CD4-positive, alpha-beta T cell (primary cell): ENCODE measurements around the gene HNRNPH3. TPM values are rescaled to one million over a fixed set of nuclear protein-coding genes. Genes with fewer than 3 reads are reported as not detected.

Experiments
- ATAC-seq: fragments of 200-7000 bp; cut with Tn5 transposase; one replicate; pipeline ENCODE4 v1.10.0; 2022; ENCODE audit warnings: mild to moderate bottlenecking; ENCODE audit not compliant: poor library complexity
- CTCF ChIA-PET: fragments of 350-600 bp; sonication (Branson Sonifier 250); formaldehyde crosslinking; loops from one replicate; lab custom pipeline; 2021; ENCODE audit warnings: antibody characterized with exemption, inconsistent platforms; lab: Charles Lee
- POLR2A ChIA-PET: fragments of 350-600 bp; sonication (Branson Sonifier 250); formaldehyde crosslinking; loops from one replicate; lab custom pipeline; 2021; ENCODE audit warnings: antibody characterized with exemption, inconsistent platforms; lab: Charles Lee
- DNase-seq, 14 experiments: peaks; one replicate each; pipeline ENCODE4 v3.0.0-alpha.2; 2013 to 2020; ENCODE audit warnings: mixed read lengths in 2 of 14
- H3K27ac ChIP-seq, 2 donors: one replicate each; pipeline versions ENCODE4 v1.5.1 to v1.7.0; 2013; ENCODE audit warnings: low read length in 2 of 2, low read depth in 1 of 2, mild to moderate bottlenecking in 1 of 2
- H3K27me3 ChIP-seq, 2 experiments: 1 replicate in 1 of 2; 2 replicates in 1 of 2; pipeline versions ENCODE4 v1.6.1 to v1.7.0; 2013; ENCODE audit warnings: low read length in 2 of 2, control low read depth in 1 of 2, mild to moderate bottlenecking in 1 of 2, moderate library complexity in 1 of 2; ENCODE audit not compliant: insufficient read depth in 2 of 2, control insufficient read depth in 1 of 2
- H3K36me3 ChIP-seq: one replicate; pipeline ENCODE4 v1.6.1; 2013; ENCODE audit warnings: low read length, control low read depth; ENCODE audit not compliant: insufficient read depth
- H3K4me1 ChIP-seq: one replicate; pipeline ENCODE4 v1.6.1; 2013; ENCODE audit warnings: low read length, control low read depth; ENCODE audit not compliant: insufficient read depth
- H3K4me3 ChIP-seq: one replicate; pipeline ENCODE4 v1.5.1; 2013; ENCODE audit warnings: mild to moderate bottlenecking, low read length, moderate library complexity
- H3K9me3 ChIP-seq, 2 experiments: 1 replicate in 1 of 2; 2 replicates in 1 of 2; pipeline versions ENCODE4 v1.6.1 to v1.7.0; 2013; ENCODE audit warnings: low read length in 2 of 2, mild to moderate bottlenecking in 2 of 2, control low read depth in 1 of 2, moderate library complexity in 1 of 2; ENCODE audit not compliant: control insufficient read depth in 1 of 2, insufficient read depth in 1 of 2
- H3K27ac Mint-ChIP-seq: one replicate; pipeline ENCODE4 v1.8.0; 2020; ENCODE audit warnings: mixed read lengths
- H3K27me3 Mint-ChIP-seq: one replicate; pipeline ENCODE4 v1.8.0; 2021; ENCODE audit warnings: mixed read lengths
- H3K36me3 Mint-ChIP-seq: one replicate; pipeline ENCODE4 v1.8.0; 2021; ENCODE audit warnings: low read depth, mixed read lengths
- H3K4me1 Mint-ChIP-seq: one replicate; pipeline ENCODE4 v1.8.0; 2021; ENCODE audit warnings: low read depth, mixed read lengths
- H3K4me3 Mint-ChIP-seq: one replicate; pipeline ENCODE4 v1.8.0; 2020; ENCODE audit warnings: mild to moderate bottlenecking, mixed read lengths
- H3K9me3 Mint-ChIP-seq: one replicate; pipeline ENCODE4 v1.8.0; 2020; ENCODE audit warnings: mixed read lengths
- intact Hi-C, 2 experiments: fragments of 100-400 bp; cut with DNase I in 1 of 2; cut with micrococcal nuclease in 1 of 2; formaldehyde crosslinking; loops; one replicate each; pipeline versions ENCODE4 v1.15.1 to v1.9.0; 2023 to 2025; cut with DNase I, micrococcal nuclease
- total RNA-seq, 174 experiments: library from RNA in 2 of 174; stranded (reverse) in 2 of 174; gene quantifications; one replicate each; pipeline ENCODE4 v1.2.3 and lab custom pipeline; 2021 to 2026
- TF ChIP-seq, protein P1 (sequence below): fragments of 200-600 bp; IDR thresholded peaks from one replicate; pipeline ENCODE4 v1.8.0; 2022; ENCODE audit warnings: antibody characterized with exemption, mild to moderate bottlenecking

HNRNPH3 gene
- total RNA-seq, 2 experiments from 2014 or later = 227 to 228 TPM

GRCh38 chr10:68333058-68333395, 1.2 kb downstream of the HNRNPH3 start:
- Histone ChIP-seq H3K27me3 (no peaks in the 10 kb centered on the region), H3K4me3 (peak overlapping the region; percentile 95), H3K36me3 (peaks cover 4% of the 10 kb centered on the region), H3K27ac (peak overlapping the region; percentile 94 to 97), H3K9me3 (no peaks in the 10 kb centered on the region), H3K4me1 (peaks cover 21% of the 10 kb centered on the region)
- ATAC-seq (no peak), DNase-seq (peak in 1 of 14 experiments; percentile 30)
- TF ChIP-seq, protein P1, sequence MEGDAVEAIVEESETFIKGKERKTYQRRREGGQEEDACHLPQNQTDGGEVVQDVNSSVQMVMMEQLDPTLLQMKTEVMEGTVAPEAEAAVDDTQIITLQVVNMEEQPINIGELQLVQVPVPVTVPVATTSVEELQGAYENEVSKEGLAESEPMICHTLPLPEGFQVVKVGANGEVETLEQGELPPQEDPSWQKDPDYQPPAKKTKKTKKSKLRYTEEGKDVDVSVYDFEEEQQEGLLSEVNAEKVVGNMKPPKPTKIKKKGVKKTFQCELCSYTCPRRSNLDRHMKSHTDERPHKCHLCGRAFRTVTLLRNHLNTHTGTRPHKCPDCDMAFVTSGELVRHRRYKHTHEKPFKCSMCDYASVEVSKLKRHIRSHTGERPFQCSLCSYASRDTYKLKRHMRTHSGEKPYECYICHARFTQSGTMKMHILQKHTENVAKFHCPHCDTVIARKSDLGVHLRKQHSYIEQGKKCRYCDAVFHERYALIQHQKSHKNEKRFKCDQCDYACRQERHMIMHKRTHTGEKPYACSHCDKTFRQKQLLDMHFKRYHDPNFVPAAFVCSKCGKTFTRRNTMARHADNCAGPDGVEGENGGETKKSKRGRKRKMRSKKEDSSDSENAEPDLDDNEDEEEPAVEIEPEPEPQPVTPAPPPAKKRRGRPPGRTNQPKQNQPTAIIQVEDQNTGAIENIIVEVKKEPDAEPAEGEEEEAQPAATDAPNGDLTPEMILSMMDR = no peak
- H3K27ac Mint-ChIP-seq = peak overlapping the region; percentile 98
- no peaks in the 10 kb centered on the region for H3K27me3 Mint-ChIP-seq
- peak overlapping the region; percentile 100 for H3K4me3 Mint-ChIP-seq
- POLR2A ChIA-PET = interaction anchor here (0.6 to 4.4 kb wide), 22 partner anchors 9 to 847 kb away, joined by 3 to 50 read pairs (median 4); partner anchors contain the start of genes CCAR1, DDX50, DNA2 and RUFY2
- CTCF ChIA-PET = interaction anchor here (1.4 to 2.0 kb wide), 3 partner anchors 16 to 120 kb away, joined by 4 to 19 read pairs (median 7); partner anchors contain the start of gene RUFY2
- H3K4me1 Mint-ChIP-seq = peaks cover 65% of the 10 kb centered on the region
- intact Hi-C loops = loop anchor here (2.0 to 10.0 kb wide), 8 partner anchors 74 to 572 kb away; partner anchors contain the start of genes CCAR1 (in 2 of the 2), DDX50 (in 2 of the 2), HERC4 (in 2 of the 2) and RUFY2 (in 1 of the 2)
- H3K36me3 Mint-ChIP-seq = peaks cover 60% of the 10 kb centered on the region
- no peaks in the 10 kb centered on the region for H3K9me3 Mint-ChIP-seq

DNA sequence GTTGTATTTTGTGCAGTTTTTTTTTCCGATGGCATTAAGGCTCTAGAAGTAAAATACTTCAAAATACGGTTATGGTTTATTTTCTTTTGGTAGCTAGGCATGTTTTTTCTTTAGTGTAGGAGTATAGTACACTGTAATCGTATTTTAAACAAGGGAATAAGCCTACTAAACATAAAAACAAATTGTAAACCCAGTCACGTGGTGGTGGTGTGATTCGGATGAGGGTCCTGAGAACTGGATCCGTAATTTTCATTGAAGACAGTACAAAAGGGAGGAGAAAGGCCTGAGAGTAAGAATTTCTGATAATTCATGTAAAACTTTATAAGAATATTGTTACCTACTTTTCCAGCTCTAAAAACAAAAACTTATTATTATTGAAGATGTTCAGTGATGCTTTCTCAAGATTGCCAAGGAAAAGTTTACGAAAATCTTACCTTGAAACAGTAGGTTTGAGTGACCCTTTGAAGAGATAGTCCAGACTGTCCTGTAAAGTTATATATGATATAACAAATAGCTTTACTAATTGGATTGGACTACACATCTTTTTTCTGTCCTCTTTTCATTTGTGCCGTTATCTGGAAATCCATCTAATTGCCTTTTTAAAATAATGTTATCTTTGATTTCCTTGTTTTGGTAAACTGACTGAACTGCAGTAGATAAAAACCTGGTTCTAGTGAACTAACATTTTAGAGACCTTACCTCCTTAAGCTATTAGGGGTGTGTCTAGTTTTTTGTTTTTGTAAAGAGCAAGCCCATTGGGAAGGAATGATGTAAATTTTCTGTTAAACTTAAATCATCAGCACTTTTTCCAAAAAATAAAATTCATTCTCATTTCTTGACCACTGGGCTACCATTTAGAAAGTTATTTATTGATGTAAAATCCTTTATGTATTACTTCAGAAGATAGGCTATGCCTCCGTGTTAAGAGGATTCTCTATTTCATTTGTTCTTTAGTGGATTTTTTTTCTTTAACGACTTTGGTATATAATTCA, 1.9 kb downstream of the HNRNPH3 start:
- DNase-seq (no peak), ATAC-seq (no peak)
- Mint-ChIP-seq H3K27ac (peak overlapping the region; percentile 98), H3K4me3 (peak overlapping the region; percentile 100), H3K4me1 (peaks cover 66% of the 10 kb centered on the region), H3K36me3 (peaks cover 66% of the 10 kb centered on the region), H3K9me3 (no peaks in the 10 kb centered on the region), H3K27me3 (no peaks in the 10 kb centered on the region)
- Histone ChIP-seq H3K36me3 (peaks cover 10% of the 10 kb centered on the region), H3K27me3 (no peaks in the 10 kb centered on the region), H3K9me3 (no peaks in the 10 kb centered on the region), H3K4me1 (peaks cover 19% of the 10 kb centered on the region), H3K4me3 (peak overlapping the region; percentile 95), H3K27ac (peak overlapping the region; percentile 94 to 97)
- intact Hi-C loops = loop anchor here (2.0 to 10.0 kb wide), 9 partner anchors 15 to 571 kb away; partner anchors contain the start of genes CCAR1 (in 2 of the 2), DDX50 (in 2 of the 2), HERC4 (in 2 of the 2) and RUFY2 (in 1 of the 2)
- ChIA-PET CTCF (interaction anchor here (1.4 to 2.0 kb wide), 3 partner anchors 15 to 121 kb away, joined by 4 to 19 read pairs (median 7); partner anchors contain the start of gene RUFY2), POLR2A (interaction anchor here (0.6 to 4.4 kb wide), 17 partner anchors 9 to 846 kb away, joined by 3 to 50 read pairs (median 5); partner anchors contain the start of genes CCAR1, DNA2, RUFY2 and SIRT1)
- TF ChIP-seq, protein P1 = no peak
